Measurements from ENCODE around the gene NXPH3.

GRCh38 chr17:49602783-49603182 is 27.1 kb downstream of the NXPH3 start:
- no peak for TF ChIP-seq CTCF (IDR thresholded peaks at IDR 0.05 in 2 of 3, conservative IDR thresholded peaks at IDR 0.05 in 1 of 3; ENCODE audit: borderline replicate concordance in 1 of 3, insufficient read depth in 1 of 3, low read depth in 2 of 3, low read length in 2 of 3)
- TF ChIP-seq ATF3 (IDR thresholded peaks at IDR 0.05) = no peak
- TF ChIP-seq FOSL1 (IDR thresholded peaks at IDR 0.05; ENCODE audit: low read depth) = no peak
- TF ChIP-seq REST (IDR thresholded peaks at IDR 0.05; ENCODE audit: low read depth) = no peak
- TF ChIP-seq EZH2 (IDR thresholded peaks at IDR 0.05) = no peak
- no peak for TF ChIP-seq ZBTB33 (IDR thresholded peaks at IDR 0.05; ENCODE audit: extremely low read depth, insufficient replicate concordance, low read length)
- TF ChIP-seq YY1 (IDR thresholded peaks at IDR 0.05; ENCODE audit: extremely low read depth, insufficient replicate concordance, low read depth, low read length) = no peak
- no peak for TF ChIP-seq EZH2phosphoT487 (IDR thresholded peaks at IDR 0.05; ENCODE audit: borderline replicate concordance)
- no peak for TF ChIP-seq SRF (IDR thresholded peaks at IDR 0.05; ENCODE audit: low read depth)
- no peak for TF ChIP-seq POLR2A (IDR thresholded peaks at IDR 0.05; ENCODE audit: borderline replicate concordance, extremely low read depth, insufficient read depth, insufficient read length)
- no peak for TF ChIP-seq POLR2AphosphoS5 (IDR thresholded peaks at IDR 0.05; ENCODE audit: low read depth, low read length)
- no peak for TF ChIP-seq JUND (IDR thresholded peaks at IDR 0.05)
- no peak for TF ChIP-seq SIN3A (IDR thresholded peaks at IDR 0.05; ENCODE audit: low read depth)
- TF ChIP-seq ZFX (IDR thresholded peaks at IDR 0.05) = no peak

Measured in HCT116 (cell line).